MV-4-11 (cell line): ENCODE results near the gene NRP1.
"Not testable (repeated sequence)": the region's sequence is repeated elsewhere in the genome, so short reads cannot be mapped to it uniquely, and the experiment has no call there.

ENCODE experiments used
- DNase-seq: peaks from one replicate; lab custom pipeline; 2025; lab: John Stamatoyannopoulos, UW

NRP1 gene

GRCh38 chr10:33321516-33321915 lies 13.0 kb downstream of the NRP1 start:
- DNase-seq: peak; percentile 69

- no peak for DNase-seq
These were observed 14.2 kb downstream of the NRP1 start for GRCh38 chr10:33320288-33320687.

- no peak for DNase-seq
These were observed 18.6 kb downstream of the NRP1 start for GRCh38 chr10:33315891-33316290.

- DNase-seq: no peak
These were observed 19.5 kb downstream of the NRP1 start for GRCh38 chr10:33314811-33315561.

GRCh38 chr10:33311640-33312039 lies 22.8 kb downstream of the NRP1 start:
- DNase-seq: no peak

GRCh38 chr10:33310853-33311252 lies 23.6 kb downstream of the NRP1 start:
- DNase-seq: no peak

- no peak for DNase-seq
These were observed 25.1 kb downstream of the NRP1 start for GRCh38 chr10:33309406-33309805.

- no peak for DNase-seq
These were observed 26.6 kb downstream of the NRP1 start for GRCh38 chr10:33307835-33308234.

GRCh38 chr10:33306701-33307519 lies 27.6 kb downstream of the NRP1 start:
- no peak for DNase-seq

GRCh38 chr10:33306126-33306525 lies 28.3 kb downstream of the NRP1 start:
- no peak for DNase-seq

- no peak for DNase-seq
These were observed 29.8 kb downstream of the NRP1 start for GRCh38 chr10:33304423-33305225.

- DNase-seq: no peak
These were observed 30.5 kb downstream of the NRP1 start for GRCh38 chr10:33303988-33304387.

- no peak for DNase-seq
These were observed 32.1 kb downstream of the NRP1 start for GRCh38 chr10:33302208-33302829.

GRCh38 chr10:33301097-33301789 lies 33.2 kb downstream of the NRP1 start:
- DNase-seq: no peak

GRCh38 chr10:33300544-33300943 lies 33.9 kb downstream of the NRP1 start:
- DNase-seq: not testable (repeated sequence)

- DNase-seq: no peak
These were observed 35.6 kb downstream of the NRP1 start for GRCh38 chr10:33298893-33299292.

GRCh38 chr10:33298110-33298509 lies 36.4 kb downstream of the NRP1 start:
- DNase-seq: no peak

- DNase-seq: no peak
These were observed 38.6 kb downstream of the NRP1 start for GRCh38 chr10:33295851-33296250.

- no peak for DNase-seq
These were observed 40.8 kb downstream of the NRP1 start for GRCh38 chr10:33293531-33294170.

GRCh38 chr10:33293076-33293475 lies 41.4 kb downstream of the NRP1 start:
- no peak for DNase-seq

GRCh38 chr10:33291053-33291592 lies 43.3 kb downstream of the NRP1 start:
- no peak for DNase-seq
